Right forelimb (tissue), 1 donor: Measurements from ENCODE around the gene FGGY.
"Not testable (repeated sequence)": the region's sequence is repeated elsewhere in the genome, so short reads cannot be mapped to it uniquely, and the experiment has no call there.

ENCODE experiments used
- DNase-seq: peaks from one replicate; pipeline ENCODE4 v3.0.0-alpha.2; 2018

FGGY gene

DNA sequence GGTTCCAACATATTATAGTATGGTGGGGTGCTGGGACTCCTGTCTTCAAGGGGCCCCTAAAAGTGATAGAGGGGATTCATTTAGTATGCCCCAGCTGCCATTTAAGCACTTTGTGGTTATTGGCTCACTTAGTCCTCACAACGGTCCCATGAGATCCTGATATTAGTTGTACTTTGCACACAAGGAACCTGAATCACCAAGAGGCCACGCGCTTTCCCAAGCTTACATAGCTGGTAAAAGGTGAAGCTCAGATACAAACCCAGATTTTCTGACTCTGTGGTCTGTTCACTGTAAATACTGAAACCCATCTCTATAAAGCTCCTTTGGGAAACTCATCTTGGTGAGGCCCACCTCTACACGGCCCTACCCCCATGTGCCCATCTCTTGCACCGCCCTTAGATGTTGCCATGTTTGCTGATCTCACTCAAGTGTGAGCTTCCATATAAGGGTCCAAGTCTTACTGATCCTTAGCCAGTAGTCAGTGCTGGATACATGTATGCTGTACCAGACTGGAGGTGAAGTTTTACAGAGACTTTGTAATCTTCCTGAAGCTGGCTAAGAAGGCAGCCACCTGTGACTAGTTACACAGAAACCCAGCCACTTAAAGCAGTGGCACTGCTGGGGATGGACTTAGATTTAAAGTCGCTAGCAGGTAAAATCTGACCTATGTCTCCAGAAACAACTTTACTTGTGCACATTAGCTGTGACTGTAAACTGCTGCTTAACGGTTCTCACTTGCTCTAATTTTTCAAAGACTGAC, 393.5 kb downstream of the FGGY start:
- DNase-seq, result no peak

DNA sequence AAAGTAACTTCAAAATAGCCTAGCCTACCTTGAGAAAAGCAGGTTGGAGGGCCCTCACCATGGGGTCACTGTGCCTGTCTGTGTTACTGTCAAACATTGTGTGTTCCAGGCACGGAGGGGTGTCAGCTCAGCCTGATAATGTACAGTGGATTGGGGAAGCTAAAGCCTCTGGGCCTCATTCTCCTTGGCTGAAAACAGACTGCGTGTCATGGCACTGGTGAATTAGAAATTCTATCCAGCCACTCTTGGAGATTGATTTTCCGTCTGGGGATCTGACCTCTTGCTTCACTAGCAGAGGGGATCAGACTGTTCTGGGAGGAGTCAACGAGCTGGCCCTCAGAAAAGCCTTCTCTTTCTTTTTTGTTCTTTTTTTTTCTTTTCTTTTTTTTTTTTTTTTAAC, 394.4 kb downstream of the FGGY start:
- DNase-seq, result no peak

DNA sequence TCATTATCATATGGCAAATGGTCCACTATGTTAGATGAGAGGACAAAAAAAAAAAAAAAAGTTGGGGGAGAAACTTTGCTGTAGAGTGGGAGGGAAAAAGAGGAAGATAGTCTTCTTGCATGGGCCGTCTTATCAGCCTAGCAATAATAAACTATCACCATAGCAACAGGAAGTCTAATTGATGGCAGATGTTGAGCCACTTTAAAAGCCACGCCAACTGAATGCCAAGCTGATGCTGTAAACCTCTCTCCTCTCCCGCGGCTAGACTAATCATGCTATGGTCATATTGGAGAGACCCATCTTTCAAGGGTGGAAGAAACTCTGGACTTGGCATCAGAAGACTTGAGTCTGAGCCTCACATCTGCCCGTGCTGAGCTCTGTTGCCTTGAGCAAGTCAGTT, 395.7 kb downstream of the FGGY start:
- no peak for DNase-seq

DNA sequence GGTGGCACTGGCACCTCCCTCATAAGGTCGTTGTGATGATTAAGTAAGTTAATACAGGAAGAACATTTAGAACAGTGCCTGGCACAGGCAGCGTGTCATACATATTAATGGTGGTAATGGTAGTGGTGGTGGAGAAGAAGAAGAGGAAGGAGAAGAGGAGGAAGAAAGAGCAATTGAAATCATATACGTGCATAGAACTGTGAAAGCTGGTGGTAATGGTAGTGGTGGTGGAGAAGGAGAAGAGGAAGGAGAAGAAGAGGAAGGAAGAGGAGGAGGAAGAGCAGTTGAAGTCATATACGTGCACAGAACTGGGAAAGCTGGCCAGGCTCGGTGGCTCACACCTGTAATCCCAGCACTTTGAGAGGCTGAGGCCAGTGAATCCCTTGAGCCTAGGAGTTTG, 396.5 kb downstream of the FGGY start:
- no peak for DNase-seq

DNA sequence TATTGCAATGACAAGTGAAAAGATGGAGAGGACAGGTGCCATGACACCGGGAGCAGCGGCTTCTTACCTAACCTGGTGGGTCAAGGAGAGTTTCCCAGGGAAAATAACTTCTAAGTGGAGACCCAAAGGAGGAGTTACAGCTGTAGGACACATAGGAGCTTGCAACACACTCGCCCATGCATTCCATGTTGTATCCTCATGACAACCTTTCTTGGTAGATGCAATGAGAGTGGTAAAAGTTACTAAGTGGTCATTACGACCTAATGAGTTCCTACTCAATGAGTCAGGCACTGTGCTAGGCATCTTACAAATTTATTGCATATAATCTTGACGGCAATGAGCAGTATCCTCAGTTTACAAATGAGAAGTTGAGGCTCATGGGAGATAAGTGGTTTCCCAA, 398.4 kb downstream of the FGGY start:
- no peak for DNase-seq

DNA sequence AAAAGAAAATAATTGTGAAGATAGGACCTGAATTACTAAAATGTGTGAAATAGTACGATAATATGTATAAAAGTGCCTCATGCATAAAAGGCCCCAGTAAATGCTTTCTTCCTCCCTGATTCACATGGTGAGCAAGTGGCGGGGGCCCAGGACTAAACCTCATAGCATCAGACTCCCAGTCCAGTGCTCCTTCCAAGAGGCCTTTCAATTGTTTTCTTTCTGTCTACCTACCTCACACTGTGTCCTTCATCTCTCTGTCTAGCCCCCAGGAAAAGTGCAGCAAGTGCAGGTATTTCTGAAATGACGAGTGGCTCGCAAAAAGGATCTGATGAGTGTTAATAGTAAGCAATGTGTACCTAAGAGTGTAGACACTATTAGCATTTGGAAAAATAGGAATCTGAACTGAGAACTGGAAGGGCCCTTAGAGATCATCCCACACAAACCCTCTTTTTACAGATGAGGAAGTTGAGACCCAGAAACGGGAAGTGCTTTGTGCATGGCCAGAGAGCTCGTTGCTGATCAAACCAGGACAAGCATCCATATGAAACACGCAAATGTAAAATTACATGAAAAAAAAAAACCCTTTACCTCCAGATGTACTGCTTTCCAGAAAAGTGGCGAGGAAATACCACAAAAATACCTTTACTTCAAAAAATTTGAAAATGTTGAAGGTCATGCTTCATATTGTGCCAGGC, 399.7 kb downstream of the FGGY start:
- no peak for DNase-seq

DNA sequence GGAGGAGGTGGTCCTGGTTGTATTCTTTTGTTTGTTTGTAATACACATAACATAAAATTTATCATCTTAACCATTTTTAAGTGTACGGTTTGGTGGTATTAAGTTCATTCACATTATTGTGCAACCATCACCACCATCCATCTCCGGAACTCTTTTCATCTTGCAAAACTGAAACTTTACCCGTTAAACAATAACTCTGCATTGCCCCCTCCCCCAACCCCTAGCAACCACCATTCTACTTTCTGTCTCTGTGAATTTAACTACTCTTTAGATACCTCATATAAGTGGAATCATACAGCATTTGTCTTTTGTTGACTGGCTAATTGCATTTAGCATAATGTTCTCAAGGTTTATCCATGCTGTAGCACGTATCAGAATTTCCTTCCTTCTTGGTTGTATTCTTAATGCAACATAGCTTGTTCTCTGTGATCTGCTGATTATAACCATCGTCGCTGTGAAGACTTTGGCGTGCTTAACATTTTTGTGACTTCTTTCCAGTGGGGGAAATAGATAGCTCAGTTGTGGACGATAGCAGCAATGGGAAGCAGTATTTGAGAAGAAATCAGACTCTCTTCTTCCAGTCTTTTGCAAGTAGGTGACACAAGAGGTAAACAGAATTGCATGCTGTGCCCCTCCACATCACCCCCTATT, 400.4 kb downstream of the FGGY start:
- DNase-seq, result no peak

DNA sequence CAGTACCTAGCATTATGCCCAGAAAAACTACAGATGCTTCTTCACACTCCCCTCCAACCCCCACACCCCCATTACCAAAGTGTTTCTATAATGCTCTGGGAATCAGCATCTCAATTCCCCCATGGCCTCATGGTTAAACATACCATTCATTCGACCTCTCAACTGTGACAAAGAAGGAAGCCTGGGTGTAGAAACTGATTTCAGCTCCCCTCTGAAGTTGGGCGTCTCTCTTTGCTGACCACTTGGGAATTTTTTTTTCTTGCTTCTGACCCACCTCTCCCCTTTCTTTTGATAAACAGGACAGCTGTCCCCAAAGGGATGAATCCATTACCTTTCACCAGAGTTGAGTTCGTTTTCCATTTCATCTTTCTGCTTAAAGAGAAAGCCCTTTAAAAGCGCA, 401.5 kb downstream of the FGGY start:
- DNase-seq, result no peak

DNA sequence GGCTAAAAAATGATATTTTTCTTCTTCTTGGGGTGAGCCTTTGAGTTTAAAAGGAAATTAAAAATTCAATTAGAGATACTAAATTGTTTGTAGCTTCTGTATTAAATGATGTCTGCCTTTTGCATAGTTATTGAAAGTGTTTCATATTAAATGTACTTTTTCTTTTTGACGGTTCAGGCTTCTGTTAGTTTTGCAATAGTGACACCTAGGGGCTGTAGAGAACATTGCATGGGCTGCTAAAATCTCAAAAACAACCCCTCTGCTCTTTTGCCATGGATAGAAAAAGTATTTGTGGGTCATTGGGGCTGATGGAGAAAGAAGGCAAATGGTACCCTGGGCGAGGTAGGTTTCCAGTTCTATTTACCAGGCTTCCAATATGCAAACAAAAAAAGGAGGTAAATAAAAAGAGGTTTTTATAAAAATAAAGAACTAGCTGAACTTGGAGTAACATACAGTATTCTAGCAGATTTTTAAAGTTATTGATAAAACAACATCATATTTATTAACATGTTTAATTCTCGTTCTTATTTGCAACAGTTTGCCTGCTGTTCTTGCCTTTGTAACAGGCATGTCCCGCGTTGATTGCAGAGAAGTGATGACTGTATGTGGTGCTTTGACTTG, 402.4 kb downstream of the FGGY start:
- DNase-seq, result no peak

DNA sequence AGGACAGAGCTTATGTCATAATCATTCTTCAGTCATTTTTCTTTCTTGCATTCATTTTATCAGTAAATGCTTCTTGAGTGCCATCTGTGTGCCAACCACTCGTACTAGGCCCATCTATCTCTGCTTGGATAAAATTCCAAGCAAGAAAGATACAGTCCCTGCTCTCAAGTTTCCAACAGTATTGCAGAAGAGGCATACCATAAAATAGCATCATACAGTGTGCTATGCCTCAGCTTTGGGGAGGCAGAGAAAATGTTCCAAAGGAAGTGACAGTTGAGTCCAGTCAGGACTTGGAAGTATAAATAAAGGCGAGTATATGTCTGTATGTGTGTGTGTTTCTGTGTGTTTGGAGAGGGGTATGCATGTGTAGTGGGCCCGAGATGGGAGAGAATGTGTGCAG, 404.5 kb downstream of the FGGY start:
- no peak for DNase-seq

DNA sequence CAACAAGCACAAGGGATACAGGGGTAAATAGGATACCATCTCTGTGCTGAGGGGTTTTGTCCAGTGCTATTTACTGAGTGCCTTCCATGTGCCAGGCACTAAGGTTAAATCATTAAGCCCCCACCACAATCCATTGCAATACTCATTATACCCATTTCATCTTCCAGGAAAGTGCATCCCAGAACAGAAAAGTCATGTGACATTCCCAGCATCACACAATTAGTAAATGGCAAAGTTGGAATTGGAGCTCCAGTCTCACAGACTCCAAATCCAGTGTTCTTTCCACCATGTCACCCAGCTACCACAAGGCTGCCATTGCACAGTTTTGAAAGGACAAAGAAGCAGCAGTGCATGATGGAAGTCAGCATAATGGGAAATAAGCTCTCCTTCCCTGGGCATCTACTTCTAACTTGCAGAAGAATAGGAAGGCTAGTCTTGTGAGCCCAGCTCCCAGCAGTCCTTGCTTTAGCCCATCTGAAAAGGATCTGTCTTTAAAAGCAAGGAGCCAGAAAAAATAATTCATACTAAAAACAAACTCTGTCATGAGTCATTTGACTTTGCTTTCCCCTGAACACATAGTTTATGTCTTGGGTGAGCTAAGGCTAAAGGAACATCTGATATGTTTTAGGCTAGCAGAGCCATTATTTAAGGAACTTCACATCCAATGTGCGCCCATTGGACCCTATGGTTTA, 406.5 kb downstream of the FGGY start:
- no peak for DNase-seq

DNA sequence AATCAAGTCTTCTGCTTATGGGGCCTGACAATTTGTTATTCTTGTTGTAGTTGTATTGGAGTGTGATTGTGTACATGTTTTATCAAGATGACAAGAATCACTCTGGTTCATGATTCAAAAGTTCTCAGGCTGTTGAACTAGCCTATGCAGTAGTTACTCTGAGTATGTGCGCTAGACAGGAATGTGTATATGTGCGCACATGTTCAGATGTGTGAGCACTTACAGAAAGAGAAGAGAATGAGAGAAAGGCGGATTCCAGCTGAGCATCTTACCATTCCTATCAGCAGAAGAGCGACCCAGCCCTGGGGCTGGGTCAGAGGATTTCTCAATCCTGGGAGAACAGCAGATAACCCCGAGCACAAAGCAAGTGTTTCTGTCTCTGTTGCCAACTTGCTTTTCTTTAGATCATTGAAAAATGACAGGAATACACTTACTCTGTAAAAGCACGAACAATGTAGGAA, 407.1 kb downstream of the FGGY start:
- DNase-seq, result no peak

DNA sequence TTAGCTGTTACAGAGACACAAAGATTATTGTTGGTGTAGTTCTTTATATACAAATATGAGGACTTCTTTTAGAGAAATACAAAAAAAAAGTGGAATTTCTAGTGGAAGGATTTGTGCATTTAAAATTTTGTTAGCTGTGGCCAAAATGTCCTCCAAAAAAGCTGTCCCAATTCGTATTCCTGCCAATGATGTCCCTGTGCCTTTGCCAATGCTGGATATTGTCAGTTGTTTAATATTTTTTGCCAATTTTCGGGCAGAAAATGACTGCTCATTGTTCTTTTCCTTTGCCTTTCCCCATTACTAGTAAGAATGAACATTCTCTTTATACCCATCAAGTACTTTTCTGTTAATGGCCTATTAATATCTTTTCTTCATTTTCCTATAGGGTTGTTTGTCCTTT, 407.8 kb downstream of the FGGY start:
- no peak for DNase-seq

DNA sequence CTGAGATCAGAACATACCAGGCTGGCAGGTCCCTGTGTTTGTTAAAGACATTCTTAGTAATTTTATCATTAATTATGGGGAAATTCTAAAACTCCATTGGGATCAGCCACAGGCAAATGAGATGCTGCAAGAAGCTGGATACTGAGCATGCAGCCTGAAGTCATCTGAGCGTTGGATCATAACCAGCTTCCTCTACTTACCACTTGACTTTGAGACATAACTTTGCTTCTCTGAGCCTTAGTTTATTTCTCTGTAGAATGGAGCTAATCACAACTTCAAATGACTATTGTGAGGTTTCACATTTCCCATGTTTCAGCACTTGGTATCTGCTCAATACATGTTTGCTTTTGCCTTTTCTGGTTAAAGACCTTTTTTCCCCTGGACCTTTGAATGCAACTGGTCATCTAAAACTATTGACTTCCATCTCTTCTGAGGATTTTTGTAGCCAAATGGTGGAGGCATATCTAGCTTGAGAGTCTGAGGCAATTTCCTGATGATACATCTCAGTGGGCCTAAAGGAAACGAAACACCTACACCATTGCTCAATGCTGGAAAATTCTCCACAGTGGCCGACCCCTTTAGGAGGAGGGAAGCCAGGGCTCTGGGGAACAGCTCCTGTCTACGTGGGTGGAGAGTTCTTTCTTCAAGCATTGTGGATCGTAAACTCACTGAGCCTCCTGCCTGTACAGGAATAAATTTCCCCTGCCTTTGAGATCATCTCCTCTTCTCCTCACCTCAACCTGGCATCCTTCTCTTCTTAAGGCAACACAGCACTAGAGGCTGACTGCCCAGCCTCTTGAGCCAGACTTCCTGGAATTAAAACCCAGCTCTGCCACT, 408.8 kb downstream of the FGGY start:
- DNase-seq, result no peak

DNA sequence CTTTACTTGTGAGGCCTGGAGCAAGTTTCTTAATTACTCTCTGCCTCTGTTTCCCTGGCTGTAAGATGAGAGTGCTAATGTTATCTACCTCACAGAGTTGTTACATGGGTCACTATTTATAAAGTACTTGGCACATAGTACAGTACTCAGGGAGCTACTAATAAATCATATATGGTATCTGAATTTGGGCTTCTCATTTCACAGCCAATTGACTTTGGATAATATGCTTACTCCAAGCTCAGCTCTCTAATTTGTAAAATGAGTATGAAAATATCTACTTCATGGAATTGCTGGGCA, 409.4 kb downstream of the FGGY start:
- no peak for DNase-seq

DNA sequence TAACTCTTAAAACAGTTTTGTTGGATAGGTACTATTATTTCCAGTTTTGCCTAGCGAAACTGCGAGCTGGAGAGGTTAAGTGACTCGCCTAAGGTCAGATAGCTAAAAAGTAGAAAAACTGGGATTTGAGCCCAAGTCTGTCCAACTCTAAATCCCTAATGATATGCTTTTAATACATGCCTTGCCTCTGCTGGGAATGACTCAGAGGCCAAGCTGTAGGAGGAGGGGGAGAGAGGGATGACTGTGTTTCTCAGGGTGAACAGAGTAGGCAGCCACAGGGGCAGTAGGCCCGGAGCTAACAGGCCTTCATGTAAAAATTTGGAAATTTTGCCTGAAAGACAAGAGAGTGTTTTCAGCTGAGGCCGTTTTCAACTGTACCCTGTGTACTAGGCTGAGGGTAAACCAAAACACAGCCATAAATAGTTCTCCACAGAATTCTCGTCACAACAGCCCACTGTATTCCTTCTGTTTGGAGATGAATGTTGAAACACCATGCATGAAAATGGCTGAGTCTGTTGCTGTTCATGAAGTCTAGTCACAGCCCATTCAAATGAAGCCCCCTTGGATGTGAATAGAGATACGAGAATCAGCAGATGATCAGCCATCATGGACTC, 410.4 kb downstream of the FGGY start:
- no peak for DNase-seq

DNA sequence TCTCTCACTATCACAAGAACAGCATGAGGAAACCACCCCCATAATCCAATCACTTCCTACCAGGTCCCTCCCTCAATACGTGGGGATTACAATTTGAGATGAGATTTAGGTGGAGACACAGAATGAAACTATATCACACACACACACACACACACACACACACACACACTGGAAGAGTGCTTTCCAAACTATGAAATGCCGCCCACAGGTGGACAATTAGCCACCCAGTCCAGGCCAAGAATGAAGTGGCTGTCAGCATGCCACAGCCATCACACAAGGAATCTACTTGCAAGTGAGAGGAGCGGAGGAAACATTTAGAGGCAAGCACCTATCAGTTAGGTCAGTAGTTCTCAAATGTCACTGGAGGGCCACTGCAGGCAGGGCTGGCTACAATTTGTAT, 412.4 kb downstream of the FGGY start:
- no peak for DNase-seq

DNA sequence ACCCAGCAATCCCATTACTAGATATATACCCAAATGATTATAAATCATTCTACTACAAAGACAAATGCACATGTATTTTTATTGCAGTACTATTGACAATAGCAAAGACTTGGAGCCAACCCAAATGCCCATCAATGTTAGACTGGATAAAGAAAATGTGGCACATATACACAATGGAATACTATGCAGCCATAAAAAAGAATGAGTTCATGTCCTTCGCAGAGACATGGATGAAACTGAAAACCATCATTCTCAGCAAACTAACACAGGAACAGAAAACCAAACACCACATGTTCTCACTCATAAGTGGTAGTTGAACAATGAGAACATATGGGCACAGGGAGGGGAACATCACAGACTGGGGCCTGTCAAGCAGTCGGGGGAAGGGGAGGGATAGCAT, 414.0 kb downstream of the FGGY start:
- DNase-seq, result not testable (repeated sequence)

DNA sequence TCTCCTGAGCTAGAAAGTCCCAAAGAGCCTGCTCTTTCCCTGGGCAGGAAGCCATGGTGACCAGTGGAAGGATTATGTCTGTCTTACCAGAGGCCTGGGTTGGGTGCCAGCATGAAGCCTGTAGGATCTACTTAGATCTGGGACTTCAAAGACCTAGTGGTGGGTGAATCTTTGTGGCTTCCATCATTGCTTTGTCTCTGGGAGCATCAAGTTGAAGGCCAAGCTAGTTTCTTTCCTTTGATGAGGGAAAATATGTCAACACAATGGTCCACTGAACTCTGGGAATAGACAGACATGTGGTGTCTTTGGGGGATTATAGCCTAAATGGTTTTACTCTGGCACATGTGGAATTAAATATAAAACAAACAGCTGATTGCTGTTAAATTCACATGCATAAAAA, 417.3 kb downstream of the FGGY start:
- no peak for DNase-seq

DNA sequence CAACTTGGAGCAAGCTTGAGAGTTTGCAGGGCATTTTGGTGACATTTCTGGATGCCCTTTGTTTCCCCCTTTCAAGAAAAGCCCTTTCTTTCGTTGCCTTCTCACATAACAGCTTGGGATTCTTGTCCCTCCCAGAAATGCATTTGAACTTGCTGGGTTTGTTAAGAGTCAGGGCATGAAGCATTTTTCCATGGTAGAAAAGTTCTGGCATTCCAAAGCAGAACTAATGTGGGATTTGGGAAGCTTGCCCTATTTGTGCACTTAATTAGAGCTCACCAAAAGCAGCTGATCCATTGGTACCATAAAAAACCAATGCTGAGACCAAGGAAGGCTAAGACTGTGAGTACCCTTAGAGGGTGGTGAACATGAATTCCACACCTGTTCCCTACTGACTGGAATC, 418.1 kb downstream of the FGGY start:
- DNase-seq, result no peak

DNA sequence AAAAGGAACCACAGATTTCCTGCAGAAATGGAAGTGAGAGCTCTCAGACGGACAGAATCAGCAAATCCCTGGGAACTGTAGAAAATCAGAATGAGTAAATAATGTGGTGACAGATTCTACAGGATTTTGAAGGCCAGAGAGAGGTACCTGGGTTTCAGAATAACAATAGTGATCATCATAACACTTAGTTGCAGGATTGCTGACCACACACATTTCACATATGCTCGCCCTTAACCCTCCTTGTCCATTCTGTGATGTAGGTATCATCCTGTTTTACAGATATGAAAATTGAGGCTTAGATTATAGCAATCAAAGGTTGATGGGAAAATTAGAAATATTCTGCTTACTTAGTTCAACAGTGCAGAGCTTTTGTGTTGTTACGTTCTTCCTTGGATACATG, 419.9 kb downstream of the FGGY start:
- DNase-seq, result no peak
